Measurements from ENCODE around the gene PALM.
A peak's percentile ranks its signal among the peaks of the same experiment; 100 is the strongest.
"Not testable (repeated sequence)": the region's sequence is repeated elsewhere in the genome, so short reads cannot be mapped to it uniquely, and the experiment has no call there.

The PALM gene

GRCh38 chr19:702847-703246 lies 5.9 kb upstream of the PALM start:
- H3K9ac ChIP-seq (ENCODE audit: low read length); H4K20me1 ChIP-seq (ENCODE audit: insufficient read depth, low read length); H3K4me1 ChIP-seq (ENCODE audit: low read length); H3K79me2 ChIP-seq (ENCODE audit: low read length); H3F3A ChIP-seq (ENCODE audit: insufficient read depth, low read length); H3K9me2 ChIP-seq (replicated peaks; ENCODE audit: insufficient read depth, low read length); H3K27ac ChIP-seq (ENCODE audit: low read length); H3K9me3 ChIP-seq (replicated peaks; ENCODE audit: insufficient read depth, low read length); DNase-seq; H2AFZ ChIP-seq (ENCODE audit: low read length); H3K36me3 ChIP-seq (replicated peaks; ENCODE audit: insufficient read depth, low read length); H3K4me3 ChIP-seq (ENCODE audit: low read length); H3K4me2 ChIP-seq (ENCODE audit: low read depth, low read length): not testable (repeated sequence)
- peaks cover 89% of the 10 kb centered on the region for H3K27me3 ChIP-seq (replicated peaks; ENCODE audit: insufficient read depth, low read length)

- Histone ChIP-seq H3K4me2 (ENCODE audit: low read depth, low read length) (no peak overlapping the region), H3K9me2 (replicated peaks; ENCODE audit: insufficient read depth, low read length) (no peaks in the 10 kb centered on the region)
These were observed 5.4 kb upstream of the PALM start for GRCh38 chr19:703329-703650.

GRCh38 chr19:703651-704446 lies 4.9 kb upstream of the PALM start:
- TF ChIP-seq EZH2phosphoT487 (IDR thresholded peaks at IDR 0.05; ENCODE audit: low read length): no peak
- no peak for TF ChIP-seq CTCF (IDR thresholded peaks at IDR 0.05; ENCODE audit: low read length)
- TF ChIP-seq EZH2 (optimal IDR thresholded peaks at IDR 0.05; ENCODE audit: low read depth, low read length): no peak
- no peaks in the 10 kb centered on the region for H3K36me3 ChIP-seq (replicated peaks; ENCODE audit: insufficient read depth, low read length)
- H4K20me1 ChIP-seq (ENCODE audit: insufficient read depth, low read length): no peaks in the 10 kb centered on the region
- peak; percentile 20 for DNase-seq
- no peak overlapping the region for H3K9ac ChIP-seq (ENCODE audit: low read length)
- no peaks in the 10 kb centered on the region for H3K4me1 ChIP-seq (ENCODE audit: low read length)
- H3K4me3 ChIP-seq (ENCODE audit: low read length): no peak overlapping the region
- H3F3A ChIP-seq (ENCODE audit: insufficient read depth, low read length): no peaks in the 10 kb centered on the region
- no peak overlapping the region for H3K4me2 ChIP-seq (ENCODE audit: low read depth, low read length)
- H3K79me2 ChIP-seq (ENCODE audit: low read length): no peaks in the 10 kb centered on the region
- H2AFZ ChIP-seq (ENCODE audit: low read length): no peak overlapping the region
- H3K27ac ChIP-seq (ENCODE audit: low read length): no peak overlapping the region
- H3K9me3 ChIP-seq (replicated peaks; ENCODE audit: insufficient read depth, low read length): no peaks in the 10 kb centered on the region
- no peaks in the 10 kb centered on the region for H3K9me2 ChIP-seq (replicated peaks; ENCODE audit: insufficient read depth, low read length)
- H3K27me3 ChIP-seq (replicated peaks; ENCODE audit: insufficient read depth, low read length): peaks cover 87% of the 10 kb centered on the region

More at GRCh38 chr19:703329-703650, 5.4 kb upstream of the PALM start:
- Histone ChIP-seq H3K9ac (ENCODE audit: low read length) (no peak overlapping the region), H3F3A (ENCODE audit: insufficient read depth, low read length) (no peaks in the 10 kb centered on the region), H3K36me3 (replicated peaks; ENCODE audit: insufficient read depth, low read length) (no peaks in the 10 kb centered on the region), H2AFZ (ENCODE audit: low read length) (no peak overlapping the region), H3K4me1 (ENCODE audit: low read length) (no peaks in the 10 kb centered on the region), H3K27me3 (replicated peaks; ENCODE audit: insufficient read depth, low read length) (peaks cover 89% of the 10 kb centered on the region), H4K20me1 (ENCODE audit: insufficient read depth, low read length) (no peaks in the 10 kb centered on the region), H3K27ac (ENCODE audit: low read length) (no peak overlapping the region), H3K4me3 (ENCODE audit: low read length) (no peak overlapping the region), H3K9me3 (replicated peaks; ENCODE audit: insufficient read depth, low read length) (no peaks in the 10 kb centered on the region), H3K79me2 (ENCODE audit: low read length) (no peaks in the 10 kb centered on the region)
- DNase-seq: no peak
- TF ChIP-seq EZH2 (optimal IDR thresholded peaks at IDR 0.05; ENCODE audit: low read depth, low read length): no peak
- no peak for TF ChIP-seq CTCF (IDR thresholded peaks at IDR 0.05; ENCODE audit: low read length)
- TF ChIP-seq EZH2phosphoT487 (IDR thresholded peaks at IDR 0.05; ENCODE audit: low read length): no peak

- H3F3A ChIP-seq (ENCODE audit: insufficient read depth, low read length): no peaks in the 10 kb centered on the region
- no peak overlapping the region for H2AFZ ChIP-seq (ENCODE audit: low read length)
- no peak overlapping the region for H3K27ac ChIP-seq (ENCODE audit: low read length)
- H3K9me3 ChIP-seq (replicated peaks; ENCODE audit: insufficient read depth, low read length): no peaks in the 10 kb centered on the region
- no peaks in the 10 kb centered on the region for H3K79me2 ChIP-seq (ENCODE audit: low read length)
- H3K9me2 ChIP-seq (replicated peaks; ENCODE audit: insufficient read depth, low read length): no peaks in the 10 kb centered on the region
- no peak overlapping the region for H3K4me3 ChIP-seq (ENCODE audit: low read length)
- H3K9ac ChIP-seq (ENCODE audit: low read length): no peak overlapping the region
- H3K4me1 ChIP-seq (ENCODE audit: low read length): no peaks in the 10 kb centered on the region
- DNase-seq: no peak
- peaks cover 83% of the 10 kb centered on the region for H3K27me3 ChIP-seq (replicated peaks; ENCODE audit: insufficient read depth, low read length)
- no peaks in the 10 kb centered on the region for H3K36me3 ChIP-seq (replicated peaks; ENCODE audit: insufficient read depth, low read length)
- H4K20me1 ChIP-seq (ENCODE audit: insufficient read depth, low read length): no peaks in the 10 kb centered on the region
- H3K4me2 ChIP-seq (ENCODE audit: low read depth, low read length): no peak overlapping the region
- TF ChIP-seq EZH2phosphoT487 (IDR thresholded peaks at IDR 0.05; ENCODE audit: low read length) (no peak), EZH2 (optimal IDR thresholded peaks at IDR 0.05; ENCODE audit: low read depth, low read length) (no peak), CTCF (IDR thresholded peaks at IDR 0.05; ENCODE audit: low read length) (no peak)
These were observed 4.3 kb upstream of the PALM start for GRCh38 chr19:704447-704741.
